NCI-H748 (cell line): ENCODE results near the gene TIMP3.
"Not testable (repeated sequence)": the region's sequence is repeated elsewhere in the genome, so short reads cannot be mapped to it uniquely, and the experiment has no call there.

Source experiments
- DNase-seq: peaks from one replicate; lab custom pipeline; 2025; ENCODE audit not compliant: unreplicated experiment; lab: John Stamatoyannopoulos, UW

The TIMP3 gene

GRCh38 chr22:32801537-32802236 lies at the start of gene TIMP3:
Gene TIMP3 (plus strand): TSS chr22:32801705. CDS start chr22:32802002, 297 bp downstream.
- peak; percentile 2 for DNase-seq

GRCh38 chr22:32752326-32752725 lies 49.2 kb upstream of the TIMP3 start:
- DNase-seq = no peak

- no peak for DNase-seq
Observed at GRCh38 chr22:32752816-32753520, 48.5 kb upstream of the TIMP3 start.

GRCh38 chr22:32753591-32753990 lies 47.9 kb upstream of the TIMP3 start:
- DNase-seq = no peak

- no peak for DNase-seq
Observed at GRCh38 chr22:32754413-32755041, 47.0 kb upstream of the TIMP3 start.

GRCh38 chr22:32757086-32757762 lies 44.3 kb upstream of the TIMP3 start:
- not testable (repeated sequence) for DNase-seq

GRCh38 chr22:32758866-32759385 lies 42.6 kb upstream of the TIMP3 start:
- no peak for DNase-seq

- no peak for DNase-seq
Observed at GRCh38 chr22:32760396-32760795, 41.1 kb upstream of the TIMP3 start.

- no peak for DNase-seq
Observed at GRCh38 chr22:32760815-32761214, 40.7 kb upstream of the TIMP3 start.

- DNase-seq = no peak
Observed at GRCh38 chr22:32761251-32761903, 40.1 kb upstream of the TIMP3 start.

GRCh38 chr22:32764330-32765131 lies 37.0 kb upstream of the TIMP3 start:
- no peak for DNase-seq

- no peak for DNase-seq
Observed at GRCh38 chr22:32765132-32765618, 36.3 kb upstream of the TIMP3 start.

- DNase-seq = no peak
Observed at GRCh38 chr22:32771756-32772155, 29.7 kb upstream of the TIMP3 start.

GRCh38 chr22:32775957-32776356 lies 25.5 kb upstream of the TIMP3 start:
- DNase-seq = no peak

GRCh38 chr22:32776397-32776796 lies 25.1 kb upstream of the TIMP3 start:
- no peak for DNase-seq

GRCh38 chr22:32776802-32777201 lies 24.7 kb upstream of the TIMP3 start:
- DNase-seq = no peak

- no peak for DNase-seq
Observed at GRCh38 chr22:32777987-32778386, 23.5 kb upstream of the TIMP3 start.

- no peak for DNase-seq
Observed at GRCh38 chr22:32780726-32781310, 20.7 kb upstream of the TIMP3 start.

- DNase-seq = no peak
Observed at GRCh38 chr22:32781695-32782094, 19.8 kb upstream of the TIMP3 start.
